Loucy (cell line): ENCODE measurements around the gene NHSL2.

Experiments
- CTCF ChIP-seq: fragments of 200-600 bp; sonication (generic); conservative IDR thresholded peaks from 2 replicates; pipeline ENCODE4 v1.5.1; 2014; ENCODE audit warnings: mild to moderate bottlenecking, antibody characterized with exemption, low read length
- EZH2phosphoT487 ChIP-seq: fragments of 200-600 bp; IDR thresholded peaks from 2 replicates; pipeline ENCODE4 v1.6.1; 2018; ENCODE audit warnings: antibody characterized with exemption, mild to moderate bottlenecking, moderate library complexity, borderline replicate concordance

GRCh38 chrX:71944369-71944768, 33.7 kb downstream of the NHSL2 start:
- TF ChIP-seq CTCF (no peak), EZH2phosphoT487 (no peak)
